NB4 (cell line): ENCODE results near the gene MRPS22.

Source experiments
- DNase-seq: peaks from one replicate; pipeline ENCODE4 v3.0.0; 2010; ENCODE audit warnings: low read depth
- H3K4me3 ChIP-seq: one replicate; pipeline ENCODE4 v1.5.1; 2011; ENCODE audit warnings: mild to moderate bottlenecking, low read depth, low read length, moderate library complexity
- CTCF ChIP-seq: IDR thresholded peaks from one replicate; pipeline ENCODE4 v1.5.1; 2012; ENCODE audit warnings: low read depth, low read length
- MYC ChIP-seq: IDR thresholded peaks from 2 replicates; pipeline ENCODE4 v1.6.1; 2011; ENCODE audit warnings: low read depth, low read length
- POLR2A ChIP-seq: IDR thresholded peaks from 2 replicates; pipeline ENCODE4 v1.6.1; 2011; ENCODE audit warnings: mild to moderate bottlenecking; ENCODE audit not compliant: insufficient read length; ENCODE audit errors: extremely low read depth
- TF ChIP-seq, protein P1 (sequence below): IDR thresholded peaks from 2 replicates; pipeline ENCODE4 v1.6.1; 2011; ENCODE audit warnings: low read depth, low read length

Gene MRPS22

DNA sequence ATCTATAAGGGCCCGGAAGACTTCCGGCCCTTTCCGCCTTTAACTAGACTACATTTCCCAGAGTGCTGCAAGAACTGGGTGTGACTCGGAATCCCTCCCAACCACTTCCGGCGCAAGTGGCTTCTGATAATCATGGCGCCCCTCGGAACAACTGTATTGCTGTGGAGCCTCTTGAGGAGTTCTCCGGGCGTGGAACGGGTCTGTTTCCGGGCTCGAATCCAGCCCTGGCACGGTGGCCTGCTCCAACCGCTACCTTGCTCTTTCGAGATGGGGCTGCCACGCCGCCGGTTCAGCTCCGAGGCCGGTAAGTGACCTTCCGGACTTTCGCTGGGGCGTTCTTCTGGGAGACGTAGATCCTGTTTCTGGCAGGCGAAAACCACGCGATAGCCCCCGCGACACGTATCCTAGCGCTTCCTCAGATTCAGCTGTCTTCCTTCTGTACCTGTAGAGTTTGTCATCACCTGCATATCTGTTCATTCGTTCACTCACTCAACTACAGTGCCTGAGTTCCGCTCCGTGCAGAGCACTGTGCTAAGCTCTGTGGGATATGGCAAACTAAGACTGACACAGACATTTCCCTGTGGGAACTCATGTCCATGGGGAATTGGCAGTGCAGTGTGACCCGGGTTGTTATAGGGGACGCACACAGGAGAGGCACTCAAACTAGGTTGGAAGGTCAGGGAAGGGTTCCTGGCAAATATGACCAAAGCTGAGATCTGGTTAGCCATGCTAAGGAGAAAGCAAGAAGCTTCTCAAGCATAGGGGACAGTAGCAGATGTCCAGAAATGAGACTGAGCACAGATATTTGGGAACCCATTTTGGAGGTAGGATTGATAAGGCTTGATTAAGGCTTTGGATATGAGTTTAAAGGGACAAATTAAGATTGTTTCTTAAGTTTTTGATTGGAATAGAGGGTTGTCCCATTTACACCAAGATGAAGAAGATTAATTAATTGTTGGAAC is at the start of gene MRPS22:
TSS of gene MRPS22 (plus strand) at position 126 of the 962 bp plus-strand sequence. CDS start at position 133, 7 bp downstream.
- peak within 1 kb of the TSS; percentile 97 for H3K4me3 ChIP-seq
- TF ChIP-seq POLR2A (peak; percentile 50), CTCF (no peak)
- TF ChIP-seq, protein P1, sequence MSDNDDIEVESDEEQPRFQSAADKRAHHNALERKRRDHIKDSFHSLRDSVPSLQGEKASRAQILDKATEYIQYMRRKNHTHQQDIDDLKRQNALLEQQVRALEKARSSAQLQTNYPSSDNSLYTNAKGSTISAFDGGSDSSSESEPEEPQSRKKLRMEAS = 0 out of 2 replicates have a peak, but pooled peaks have one; percentile 14
- DNase-seq = peak; percentile 92

DNA sequence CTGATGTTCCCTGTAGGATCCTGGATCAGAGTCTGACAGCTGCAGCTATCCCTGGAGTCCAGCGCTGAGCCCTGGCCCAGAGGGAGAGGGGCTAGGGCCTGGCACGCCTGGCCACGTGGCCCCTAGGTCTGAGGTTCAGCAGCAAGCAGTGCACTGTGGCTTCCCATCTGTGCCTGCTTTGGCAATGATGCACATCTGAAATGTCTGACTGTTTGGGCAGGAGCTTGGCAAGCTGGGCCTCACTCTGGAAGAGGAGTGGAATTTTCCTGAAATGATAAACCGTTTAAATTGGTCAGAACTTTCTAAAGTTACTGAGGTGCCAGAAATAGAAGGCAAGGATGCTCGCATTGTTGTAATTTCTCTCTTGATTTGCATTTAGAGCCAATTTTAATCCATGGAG is 48.8 kb upstream of the MRPS22 start:
- H3K4me3 ChIP-seq = no peak overlapping the region
- TF ChIP-seq MYC (no peak), POLR2A (no peak), CTCF (no peak)
- TF ChIP-seq, protein P1 = no peak
- no peak for DNase-seq

DNA sequence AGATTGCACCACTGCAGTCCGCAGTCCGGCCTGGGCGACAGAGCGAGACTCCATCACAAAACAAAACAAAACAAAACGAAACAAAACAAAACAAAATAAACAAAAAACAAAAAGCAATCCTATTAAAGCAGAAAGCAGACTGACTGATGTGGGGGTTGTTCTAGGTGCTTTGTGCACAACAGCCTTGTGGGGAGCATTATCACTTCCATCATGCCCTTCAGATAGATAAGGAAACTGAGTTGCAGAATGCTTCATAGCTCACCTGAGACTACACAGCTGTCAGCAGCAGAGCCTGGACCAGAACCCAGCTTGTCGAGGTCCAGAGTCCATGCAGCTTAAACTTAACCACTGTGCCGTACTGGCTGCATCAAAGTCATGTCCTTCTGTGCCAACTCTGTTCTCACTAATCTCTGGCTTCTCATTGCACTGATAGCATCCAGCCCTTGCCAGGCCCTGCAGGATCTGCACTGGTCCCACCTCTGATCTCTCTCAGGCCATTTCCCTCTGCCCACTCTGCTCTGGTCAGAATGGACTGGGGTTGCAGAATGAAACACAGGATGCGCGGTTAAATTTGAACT is 47.6 kb upstream of the MRPS22 start:
- no peak overlapping the region for H3K4me3 ChIP-seq
- no peak for TF ChIP-seq MYC
- no peak for TF ChIP-seq CTCF
- TF ChIP-seq, protein P1 = no peak
- no peak for TF ChIP-seq POLR2A
- no peak for DNase-seq

- H3K4me3 ChIP-seq = no peak overlapping the region
- no peak for DNase-seq
- TF ChIP-seq, protein P1 = no peak
- TF ChIP-seq CTCF (no peak), MYC (no peak), POLR2A (no peak)
Measured at GRCh38 chr3:139297588-139298311, 46.1 kb upstream of the MRPS22 start.

- TF ChIP-seq MYC (no peak), CTCF (no peak), POLR2A (no peak)
- TF ChIP-seq, protein P1 = no peak
- H3K4me3 ChIP-seq = no peak overlapping the region
- DNase-seq = no peak
Measured at GRCh38 chr3:139299261-139300132, 44.3 kb upstream of the MRPS22 start.
